Gastrocnemius medialis (tissue), 4 donors: ENCODE results near the gene AP4M1. TPM values are rescaled to one million over a fixed set of nuclear protein-coding genes. Genes with fewer than 3 reads are reported as not detected.

Source experiments
- microRNA counts, 2 donors: library from miRNA; unstranded; fragments of <30 nt; microRNA quantifications; one replicate each; lab custom pipeline; 2016
- microRNA-seq, 2 donors: library from miRNA; unstranded; fragments of <30 nt; microRNA quantifications; one replicate each; pipeline ENCODE4, GENCODE V29; 2016; ENCODE audit warnings: borderline replicate concordance in 2 of 2
- total RNA-seq, 4 donors: library from RNA; depleted of rRNA; stranded (reverse); fragments of >200 nt; gene quantifications; one replicate each; pipeline versions ENCODE4 v1.1.0 to v1.2.3, GENCODE V29; 2016

Gene AP4M1
- total RNA-seq, 4 donors from 2014 or later: 7.2 to 13.8 (median 10.8) TPM

MicroRNAs within 50 kb of the gene (microRNA counts, 767-probe panel; counts per million panel counts)
- microRNA hsa-miR-106b-5p (lab: Ali Mortazavi, UCI) (356 to 448 counts per million in 2 donors), microRNA hsa-miR-25-3p (lab: Ali Mortazavi, UCI) (7,145 to 7,417 counts per million in 2 donors), microRNA hsa-miR-93-5p (lab: Ali Mortazavi, UCI) (448 to 2,451 counts per million in 2 donors)

Small RNA genes within 50 kb of the gene (microRNA-seq; reads per million reads assigned to microRNA genes)
- gene MIR106B (607 to 738 reads per million in 2 donors), gene MIR25 (211 to 225 reads per million in 2 donors), gene MIR4658 (0 reads per million in 2 donors), gene MIR93 (1,053 to 1,156 reads per million in 2 donors)

Other genes starting within 250 kb of the AP4M1 start
- gene OR2AE1, start 224.6 kb upstream of the AP4M1 start, total RNA-seq: not detected
- gene TRIM4, start 182.1 kb upstream of the AP4M1 start, total RNA-seq: 10 to 100 TPM in 1 of 4 donors, 1 to 10 TPM in 3; 6.4 to 10.5 (median 7.7) TPM
- gene GJC3, start 172.0 kb upstream of the AP4M1 start, total RNA-seq: not detected
- 10 to 100 TPM in 1 of 4 donors, 1 to 10 TPM in 2, not detected in 1; 2.6 to 10.3 (median 4.2) TPM for gene AZGP1, start 125.6 kb upstream of the AP4M1 start, total RNA-seq
- 10 to 100 TPM; 15.0 to 17.7 (median 15.5) TPM for gene ZKSCAN1, start 86.0 kb upstream of the AP4M1 start, total RNA-seq
- gene ZSCAN21, start 51.9 kb upstream of the AP4M1 start, total RNA-seq: 10 to 100 TPM; 14.4 to 26.4 (median 22.3) TPM
- gene ZNF3, start 19.9 kb upstream of the AP4M1 start, total RNA-seq: 10 to 100 TPM; 11.2 to 19.2 (median 16.1) TPM
- gene COPS6, start 12.7 kb upstream of the AP4M1 start, total RNA-seq: 10 to 100 TPM; 32.6 to 57.9 (median 39.4) TPM
- 10 to 100 TPM; 23.9 to 45.7 (median 36.1) TPM for gene MCM7, start 246 bp upstream of the AP4M1 start, total RNA-seq
- 10 to 100 TPM; 38.6 to 71.7 (median 56.6) TPM for gene TAF6, start 17.7 kb downstream of the AP4M1 start, total RNA-seq
- gene CNPY4, start 18.0 kb downstream of the AP4M1 start, total RNA-seq: 1 to 10 TPM; 2.0 to 5.0 (median 2.4) TPM
- 1 to 10 TPM; 1.4 to 7.4 (median 3.1) TPM for gene MBLAC1, start 25.3 kb downstream of the AP4M1 start, total RNA-seq
- gene LAMTOR4, start 47.3 kb downstream of the AP4M1 start, total RNA-seq: 100 to 1,000 TPM in 3 of 4 donors, 10 to 100 TPM in 1; 97.6 to 141 (median 127) TPM
- 1 to 10 TPM; 3.0 to 6.1 (median 4.2) TPM for gene TRAPPC14, start 57.1 kb downstream of the AP4M1 start, total RNA-seq
- gene GAL3ST4, start 67.0 kb downstream of the AP4M1 start, total RNA-seq: 1 to 10 TPM in 2 of 4 donors, under 1 TPM in 1, not detected in 1; 0.53 to 1.9 (median 1.6) TPM
- 1 to 10 TPM in 1 of 4 donors, not detected in 3; 4.0 TPM for gene GPC2, start 75.7 kb downstream of the AP4M1 start, total RNA-seq
- gene STAG3, start 76.3 kb downstream of the AP4M1 start, total RNA-seq: 1 to 10 TPM in 1 of 4 donors, under 1 TPM in 1, not detected in 2; 0.13 to 5.5 TPM
- not detected for gene PVRIG, start 118.3 kb downstream of the AP4M1 start, total RNA-seq
- not detected for gene SPDYE3, start 206.1 kb downstream of the AP4M1 start, total RNA-seq